ENCODE results near the gene CAPN13.

DNA sequence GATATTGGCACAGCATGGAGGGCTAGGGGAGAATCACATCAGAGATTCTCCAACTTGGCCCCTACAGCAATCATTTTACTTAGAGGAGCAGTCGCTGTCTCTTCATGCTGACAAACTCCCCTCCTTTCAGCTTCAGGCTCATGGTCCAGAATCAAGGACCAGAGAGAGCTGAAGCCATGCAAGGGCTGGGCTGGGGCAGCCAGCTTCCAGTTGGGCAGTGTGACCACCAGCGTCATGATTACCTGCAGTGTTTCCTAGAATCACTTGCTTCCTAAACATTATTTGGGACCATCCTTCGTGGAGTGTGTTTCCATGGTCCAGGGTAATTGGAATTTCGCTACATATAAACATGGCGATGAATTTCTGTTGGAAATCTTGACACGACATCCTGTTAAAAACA is 54.4 kb downstream of the CAPN13 start:
- TF ChIP-seq POLR2A (IDR thresholded peaks at IDR 0.05), result no peak
- TF ChIP-seq, protein P1, sequence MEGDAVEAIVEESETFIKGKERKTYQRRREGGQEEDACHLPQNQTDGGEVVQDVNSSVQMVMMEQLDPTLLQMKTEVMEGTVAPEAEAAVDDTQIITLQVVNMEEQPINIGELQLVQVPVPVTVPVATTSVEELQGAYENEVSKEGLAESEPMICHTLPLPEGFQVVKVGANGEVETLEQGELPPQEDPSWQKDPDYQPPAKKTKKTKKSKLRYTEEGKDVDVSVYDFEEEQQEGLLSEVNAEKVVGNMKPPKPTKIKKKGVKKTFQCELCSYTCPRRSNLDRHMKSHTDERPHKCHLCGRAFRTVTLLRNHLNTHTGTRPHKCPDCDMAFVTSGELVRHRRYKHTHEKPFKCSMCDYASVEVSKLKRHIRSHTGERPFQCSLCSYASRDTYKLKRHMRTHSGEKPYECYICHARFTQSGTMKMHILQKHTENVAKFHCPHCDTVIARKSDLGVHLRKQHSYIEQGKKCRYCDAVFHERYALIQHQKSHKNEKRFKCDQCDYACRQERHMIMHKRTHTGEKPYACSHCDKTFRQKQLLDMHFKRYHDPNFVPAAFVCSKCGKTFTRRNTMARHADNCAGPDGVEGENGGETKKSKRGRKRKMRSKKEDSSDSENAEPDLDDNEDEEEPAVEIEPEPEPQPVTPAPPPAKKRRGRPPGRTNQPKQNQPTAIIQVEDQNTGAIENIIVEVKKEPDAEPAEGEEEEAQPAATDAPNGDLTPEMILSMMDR (IDR thresholded peaks at IDR 0.05), result no peak

Measured in esophagus squamous epithelium (tissue), 4 donors.